ENCODE results near the gene MAP3K14.
"Not testable (repeated sequence)": the region's sequence is repeated elsewhere in the genome, so short reads cannot be mapped to it uniquely, and the experiment has no call there.

The MAP3K14 gene

DNA sequence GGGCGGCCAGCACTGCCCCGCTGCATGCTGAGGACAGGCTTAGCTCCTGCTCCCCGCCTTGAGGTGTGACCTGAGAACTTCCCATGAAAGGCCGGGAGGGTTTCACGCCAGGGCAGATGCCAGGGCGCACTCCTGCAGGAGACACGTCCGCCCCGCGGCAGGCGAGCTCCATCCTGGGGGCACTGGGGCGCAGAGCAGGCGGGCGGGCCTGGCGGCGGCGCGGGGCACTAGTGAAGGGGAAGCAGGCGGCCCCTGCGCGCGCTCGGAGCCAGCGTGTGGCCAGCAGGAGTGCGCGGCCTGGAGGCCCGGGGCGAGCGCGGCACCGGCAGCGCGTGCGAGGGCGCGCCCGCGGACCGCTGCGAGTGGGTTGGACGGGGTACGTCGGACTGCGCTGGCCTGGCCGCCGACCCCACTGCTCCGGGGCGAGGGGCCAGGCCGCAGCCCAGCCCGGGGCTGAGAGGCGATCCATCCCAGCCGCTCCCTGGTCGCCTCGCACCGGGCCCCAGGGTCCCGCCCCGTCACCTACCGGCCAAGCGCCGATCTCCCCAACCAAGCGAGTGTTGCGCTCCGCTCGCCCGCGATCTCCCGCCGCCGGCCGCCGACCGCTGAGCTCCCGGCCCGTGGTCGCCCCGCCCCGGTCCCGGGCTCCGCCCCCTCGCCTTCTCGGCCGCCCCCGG lies at the start of gene MAP3K14:
Gene MAP3K14, minus strand, starts transcription at position 587 of the 677 bp plus-strand sequence. CDS start 26,275 bp downstream, outside the sequence.
- no peak for DNase-seq

DNA sequence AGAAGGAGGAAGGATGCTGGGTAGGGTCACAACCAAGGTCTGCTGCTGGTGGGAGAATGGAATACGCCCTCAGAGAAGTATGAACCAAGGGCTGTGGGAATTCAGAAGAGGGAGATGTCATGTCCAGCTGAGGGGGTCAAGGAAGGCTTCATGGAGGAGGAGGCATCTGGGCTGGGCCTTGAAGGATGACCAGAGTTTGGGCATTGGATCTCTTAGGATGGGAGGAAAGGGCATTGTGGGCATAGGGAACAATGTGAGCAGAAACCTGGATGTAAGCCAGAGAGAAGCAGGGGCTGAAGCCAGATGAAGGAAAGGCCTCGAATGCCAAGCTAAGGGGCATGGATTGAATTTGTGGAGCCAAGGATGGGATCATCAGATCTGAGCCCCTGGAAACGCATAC lies 49.2 kb upstream of the MAP3K14 start:
- no peak for DNase-seq

DNA sequence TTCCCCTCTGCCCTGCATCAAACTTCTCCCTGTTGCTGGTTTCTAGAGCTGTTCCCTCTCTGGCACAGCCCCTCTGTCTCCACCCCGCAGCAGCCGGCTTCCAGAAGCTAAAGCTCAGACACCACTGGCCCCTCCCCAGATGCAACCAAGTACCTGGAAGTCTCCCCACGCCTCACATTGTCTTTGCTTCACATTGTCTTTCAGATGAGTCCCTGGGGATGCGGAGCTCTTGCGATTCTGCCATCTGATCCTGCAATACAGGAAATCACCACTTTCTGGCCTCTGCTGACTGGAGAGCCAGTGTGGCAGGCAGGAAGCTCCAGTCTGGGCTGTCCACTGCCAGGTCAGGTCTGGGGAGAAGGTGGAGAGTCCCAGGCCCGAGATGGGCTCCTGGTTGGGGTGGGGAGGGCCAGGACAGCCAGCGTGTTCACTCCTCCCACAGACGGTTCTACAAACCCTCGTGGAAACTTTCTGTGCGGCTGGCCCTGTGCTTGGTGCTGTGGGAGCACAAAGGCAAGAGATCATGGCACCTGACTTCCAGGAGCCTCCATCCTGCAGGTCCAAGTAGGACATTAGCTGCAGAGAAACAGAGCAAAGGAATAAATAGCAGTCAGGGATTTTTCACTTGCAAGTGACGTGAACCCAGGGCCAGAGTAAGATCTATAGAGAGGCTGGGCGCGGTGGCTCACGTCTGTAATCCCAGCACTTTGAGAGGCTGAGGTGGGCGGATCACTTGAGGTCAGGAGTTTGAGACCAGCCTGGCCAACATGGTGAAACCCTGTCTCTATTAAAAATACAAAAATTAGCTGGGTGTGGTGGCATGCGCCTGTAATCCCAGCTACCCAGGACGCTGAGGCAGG lies 47.9 kb upstream of the MAP3K14 start:
- peak; percentile 88 for DNase-seq

DNA sequence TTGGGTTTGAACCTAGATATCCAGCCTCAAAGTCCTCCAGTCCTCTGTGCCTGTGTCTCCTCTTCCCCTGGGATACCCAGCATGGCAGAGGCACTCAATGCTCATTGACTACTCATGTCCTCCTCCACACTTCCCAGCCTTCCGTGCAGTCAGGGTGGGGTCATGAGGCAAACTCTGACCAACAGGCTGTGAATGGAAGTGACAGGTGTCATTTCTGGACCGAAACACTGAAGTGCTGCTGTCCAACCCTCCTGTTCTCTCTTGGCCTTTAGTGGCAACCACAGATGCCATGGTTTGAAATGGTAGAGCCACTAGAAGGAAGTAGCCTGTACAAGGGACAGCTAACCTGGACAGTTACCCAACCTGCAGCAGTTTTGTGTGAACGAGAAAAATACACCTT lies 46.7 kb upstream of the MAP3K14 start:
- DNase-seq, result no peak

DNA sequence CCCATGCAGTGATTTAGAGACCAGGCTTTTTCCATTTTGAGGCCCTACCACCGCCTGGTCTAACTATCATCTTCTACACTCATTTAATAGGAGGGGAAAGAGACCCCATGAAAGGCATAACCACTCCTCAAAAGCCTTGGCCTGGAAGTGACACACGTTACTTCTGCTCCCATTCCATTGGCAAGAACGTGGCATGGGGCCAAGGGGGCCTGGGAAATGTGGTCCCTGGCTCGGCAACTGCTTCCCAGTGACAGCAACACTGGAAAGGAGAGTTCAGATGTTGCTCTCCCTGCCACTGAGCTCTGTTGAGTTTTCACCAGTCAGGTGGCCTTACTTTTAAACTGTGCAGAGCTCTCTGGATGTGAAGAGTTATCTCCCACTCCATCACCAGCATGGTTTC lies 45.2 kb upstream of the MAP3K14 start:
- DNase-seq, result no peak

DNA sequence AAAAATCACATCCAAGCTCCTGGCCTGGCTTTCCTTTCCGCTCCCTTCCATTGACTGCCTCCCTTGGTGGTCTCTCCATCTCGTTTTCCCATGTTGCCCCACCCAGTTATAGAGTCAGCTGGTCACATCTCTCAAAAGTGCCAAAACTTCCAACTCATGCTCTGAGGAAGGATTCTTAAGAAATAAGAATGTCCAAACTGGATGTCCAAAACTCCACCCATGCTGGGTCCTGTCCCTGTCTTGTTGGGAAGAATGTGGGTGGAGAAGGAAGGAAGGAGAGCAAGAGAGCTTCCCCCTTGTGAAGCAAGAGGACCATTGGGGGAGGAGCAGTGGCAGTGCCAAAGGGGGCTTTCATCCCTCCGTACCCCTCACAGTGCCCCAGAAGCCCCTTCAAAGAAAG lies 44.6 kb upstream of the MAP3K14 start:
- DNase-seq, result no peak

DNA sequence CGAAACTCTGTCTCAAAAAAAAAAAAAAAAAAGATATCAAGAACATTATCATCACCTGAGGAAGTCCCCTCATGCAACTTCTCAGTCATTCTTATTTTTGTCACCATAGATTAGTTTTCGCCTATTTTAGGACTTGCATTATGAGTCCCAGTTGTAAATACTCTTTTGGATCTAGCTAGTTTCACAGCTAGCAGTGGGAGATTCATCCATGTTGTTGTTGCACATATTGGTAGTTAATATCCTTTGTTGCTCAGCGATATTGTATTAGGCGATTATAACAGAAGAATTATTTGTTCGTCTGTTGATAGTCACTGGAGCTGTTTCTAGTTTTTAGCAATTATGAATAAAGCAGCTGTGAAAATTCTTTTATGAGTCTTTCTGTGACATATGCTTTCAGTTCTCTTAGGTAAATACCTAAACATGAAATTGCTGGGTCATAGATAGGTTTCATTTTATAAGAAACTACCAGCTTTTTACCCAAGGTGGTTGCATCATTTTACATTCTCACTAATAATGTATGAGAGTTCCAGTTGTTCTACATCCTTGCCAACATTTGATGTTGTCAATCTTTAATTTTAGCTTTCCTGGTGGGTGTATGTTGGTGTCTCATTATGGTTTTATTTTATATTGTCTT lies 40.7 kb upstream of the MAP3K14 start:
- DNase-seq, result no peak

DNA sequence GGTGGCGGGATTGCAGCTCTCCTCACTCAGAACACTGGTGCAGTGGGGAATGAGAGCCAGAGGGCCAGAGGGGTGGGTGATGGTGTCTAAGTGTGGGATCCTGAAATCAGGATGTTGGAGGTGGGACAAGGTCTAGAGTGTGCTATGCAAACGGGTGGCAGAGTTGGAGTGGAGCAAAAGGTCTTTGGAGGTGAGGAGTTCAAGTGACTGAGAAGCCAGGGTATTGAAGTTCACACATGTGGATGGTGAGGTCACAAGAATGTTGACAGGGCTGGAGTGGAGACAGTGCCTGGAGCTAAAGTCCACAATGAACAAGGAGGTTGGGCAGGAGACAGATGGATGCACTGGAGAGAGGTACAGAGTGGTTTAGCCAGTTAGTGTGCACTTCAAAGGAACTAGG lies 38.3 kb upstream of the MAP3K14 start:
- no peak for DNase-seq

DNA sequence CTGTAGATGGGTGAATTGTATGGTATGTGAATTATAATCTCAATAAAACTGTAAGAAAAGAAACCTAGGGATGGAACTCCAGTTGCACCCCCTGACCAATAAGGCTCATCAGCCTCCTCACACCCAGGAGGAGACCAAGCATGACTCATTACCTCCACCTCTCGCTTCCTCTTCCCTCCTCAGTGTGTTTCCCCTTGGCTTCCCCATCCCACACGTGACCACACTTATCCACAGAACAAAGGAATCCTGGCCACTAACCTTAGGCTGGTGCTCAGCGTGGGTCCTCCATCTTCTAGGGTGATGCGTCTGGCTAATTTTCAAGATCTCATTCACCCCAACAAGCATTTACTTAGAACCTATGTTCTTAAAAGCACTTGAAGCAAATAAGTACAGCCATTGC lies 36.2 kb upstream of the MAP3K14 start:
- no peak for DNase-seq

DNA sequence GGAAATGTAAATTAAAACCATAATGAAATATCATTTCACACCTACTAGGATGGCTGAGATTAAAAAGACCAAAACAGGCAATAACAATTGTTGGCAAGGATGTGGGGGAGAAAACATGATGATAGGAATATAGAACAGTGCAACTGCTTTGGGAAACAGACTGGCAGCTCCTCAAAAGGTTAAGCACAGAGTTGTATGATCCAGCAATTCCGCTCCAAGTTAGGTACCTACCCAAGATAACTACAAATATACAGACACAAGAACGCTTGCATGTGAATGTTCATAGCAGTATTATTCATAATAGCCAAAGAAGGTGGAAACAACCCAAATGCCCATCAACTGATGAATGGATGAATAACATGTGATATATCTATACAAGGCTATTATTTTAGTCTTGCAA lies 35.0 kb upstream of the MAP3K14 start:
- DNase-seq, result no peak

DNA sequence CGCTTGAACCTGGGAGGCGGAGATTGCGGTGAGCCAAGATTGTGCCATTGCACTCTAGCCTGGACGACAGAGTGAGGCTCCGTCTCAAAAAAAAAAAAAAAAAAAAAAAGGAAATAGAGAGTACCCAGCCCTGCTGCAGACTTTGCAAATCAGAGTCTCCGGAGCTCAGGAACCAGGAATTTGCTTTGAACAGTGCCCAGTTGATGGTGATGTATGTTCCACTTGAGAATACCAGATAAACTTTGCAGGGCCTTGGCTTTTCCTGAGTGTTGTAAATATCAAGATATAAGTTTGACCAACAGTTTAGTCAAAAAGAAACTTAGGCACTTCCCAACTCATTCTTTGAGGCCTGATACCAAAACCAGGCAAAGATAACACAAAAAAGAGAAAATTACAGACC lies 30.6 kb upstream of the MAP3K14 start:
- no peak for DNase-seq

DNA sequence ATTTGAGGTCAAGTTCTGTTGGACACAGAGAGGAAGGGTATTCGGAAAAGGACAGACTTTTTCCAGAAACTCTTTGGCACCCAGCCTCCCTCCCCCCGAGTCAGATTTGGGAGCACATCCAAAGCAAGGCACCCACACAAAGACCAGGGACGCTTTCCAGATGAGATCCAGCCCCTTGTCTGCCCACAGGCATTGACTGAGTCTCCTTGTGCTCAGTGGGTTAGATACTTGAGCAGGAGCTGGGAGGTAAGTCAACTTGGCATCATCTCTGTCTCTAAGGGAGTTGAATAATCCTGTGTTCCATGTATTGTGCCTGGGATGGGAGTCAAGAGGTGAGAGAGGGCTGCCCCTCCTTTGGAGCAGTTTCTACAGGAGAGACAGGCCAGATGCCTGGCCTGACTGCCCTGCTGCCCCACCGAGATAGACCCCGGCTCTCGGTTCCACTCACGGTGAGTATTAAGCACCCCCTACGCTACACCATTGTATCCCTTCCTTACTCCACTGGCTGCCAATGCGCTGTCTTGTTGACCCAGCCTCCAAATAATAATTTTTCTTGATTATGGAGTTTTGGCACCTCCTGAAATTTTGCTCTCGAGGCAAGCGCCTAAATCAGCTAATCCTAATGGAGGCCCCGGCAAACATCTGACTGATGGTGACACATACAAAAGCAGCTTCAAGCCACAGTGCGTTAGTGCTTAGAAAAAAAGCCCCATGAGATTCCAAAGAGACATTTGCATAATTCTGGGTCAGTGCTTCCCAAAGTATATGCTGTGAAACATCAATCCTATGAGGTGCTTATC lies 29.6 kb upstream of the MAP3K14 start:
- DNase-seq, result no peak

DNA sequence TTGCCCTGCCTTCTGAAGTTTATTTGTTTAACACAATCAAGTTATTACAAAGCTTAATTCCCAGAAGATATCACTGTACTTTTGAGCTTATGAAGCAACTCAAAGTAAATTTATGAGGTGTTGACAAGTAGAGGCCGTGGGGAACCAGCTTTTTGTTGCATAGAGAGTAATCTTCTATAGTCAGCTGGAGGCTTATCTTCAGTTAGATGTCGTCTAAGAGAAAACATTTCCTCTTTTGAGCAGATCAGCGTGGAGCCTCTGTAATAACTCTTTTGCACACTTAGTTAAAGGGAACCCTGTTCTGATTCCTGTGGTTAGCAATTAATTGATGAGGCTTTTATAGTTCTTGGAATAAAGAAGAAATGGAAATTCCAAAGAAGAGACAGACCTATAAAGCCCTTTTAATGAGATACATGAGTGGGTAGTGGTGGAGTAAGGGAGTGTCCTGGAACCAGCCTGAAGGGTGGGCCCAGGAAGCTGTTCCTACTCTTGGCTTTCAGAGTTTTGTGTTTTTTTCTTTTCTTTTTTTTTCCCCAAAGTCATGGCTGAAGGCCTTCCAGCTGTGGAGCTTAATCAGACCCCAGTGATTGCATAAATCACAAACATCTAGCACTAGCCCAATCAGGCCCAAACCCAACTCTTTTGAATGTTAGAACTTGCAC lies 28.9 kb upstream of the MAP3K14 start:
- DNase-seq, result no peak

DNA sequence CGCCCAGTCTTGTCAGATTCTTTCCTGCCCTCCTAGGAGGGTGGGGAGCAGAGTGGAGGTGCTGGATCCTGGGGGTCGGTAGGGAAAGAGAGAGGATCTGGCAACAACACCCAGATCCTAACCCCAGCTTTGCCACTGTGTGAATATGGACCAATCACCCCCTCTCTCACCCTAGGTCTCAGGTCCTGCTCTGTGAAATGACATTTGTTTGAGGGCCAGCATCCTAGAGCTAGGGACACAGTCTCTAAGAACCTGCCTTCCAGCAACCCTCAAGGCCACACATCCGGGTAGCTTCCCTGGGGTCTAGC lies 28.4 kb upstream of the MAP3K14 start:
- DNase-seq, result no peak

DNA sequence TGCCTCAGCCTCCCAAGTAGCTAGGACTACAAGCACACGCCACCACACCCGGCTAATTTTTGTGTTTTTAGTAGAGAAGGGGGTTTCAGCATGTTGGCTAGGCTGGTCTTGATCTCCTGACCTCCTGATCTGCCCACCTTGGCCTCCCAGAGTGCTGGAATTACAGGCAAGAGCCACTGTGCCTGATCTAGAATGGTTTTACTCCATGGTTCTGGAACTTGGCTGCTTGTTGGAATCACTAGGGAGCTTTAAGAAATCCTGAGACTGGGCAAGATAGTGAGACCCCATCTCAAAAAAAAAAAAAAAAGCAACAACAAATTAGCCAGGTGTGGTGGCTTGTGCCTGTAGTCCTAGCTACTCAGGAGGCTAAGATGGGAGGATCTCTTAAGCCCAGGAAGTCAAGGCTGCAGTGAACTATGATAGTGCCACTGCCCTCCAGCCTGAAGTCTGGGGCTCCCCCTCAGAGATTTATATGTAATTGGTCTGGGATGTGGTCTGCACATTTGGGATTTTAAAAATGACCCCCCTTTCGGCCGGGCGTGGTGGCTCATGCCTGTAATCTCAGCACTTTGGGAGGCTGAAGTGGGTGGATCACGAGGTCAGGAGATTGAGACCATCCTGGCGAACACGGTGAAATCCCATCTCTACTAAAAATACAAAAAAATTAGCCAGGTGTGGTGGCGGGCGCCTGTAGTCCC lies 27.3 kb upstream of the MAP3K14 start:
- DNase-seq, result not testable (repeated sequence)

DNA sequence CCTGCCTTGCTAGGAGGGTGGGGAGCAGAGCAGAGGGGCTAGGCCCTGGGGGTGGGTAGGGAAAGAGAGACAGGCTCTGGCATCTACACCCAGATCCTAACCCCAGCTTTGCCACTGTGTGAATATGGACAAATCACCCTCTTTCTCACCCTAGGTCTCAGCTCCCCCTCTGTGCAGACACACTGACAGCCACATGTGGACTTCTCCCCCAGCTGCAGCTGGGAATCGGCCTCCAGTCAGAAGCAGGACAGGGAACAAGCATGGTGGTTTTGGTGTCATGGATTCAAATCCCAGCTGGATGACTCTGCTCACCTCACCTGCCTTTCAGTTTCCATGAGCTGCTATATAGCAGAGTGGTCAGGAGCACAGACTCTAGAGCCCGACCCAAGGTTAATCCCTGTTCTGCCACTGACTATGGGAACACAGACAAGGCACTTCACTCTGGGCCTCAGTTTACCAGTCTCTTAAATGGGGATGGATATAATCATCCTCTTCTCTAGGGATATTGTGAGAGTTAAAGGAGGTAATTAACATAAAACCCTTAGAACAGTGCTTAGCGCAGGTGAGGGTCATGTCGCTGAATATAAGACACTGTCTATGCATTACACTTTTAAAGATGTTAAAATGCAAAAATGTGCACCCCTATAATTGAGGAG lies 26.2 kb upstream of the MAP3K14 start:
- DNase-seq, result no peak

DNA sequence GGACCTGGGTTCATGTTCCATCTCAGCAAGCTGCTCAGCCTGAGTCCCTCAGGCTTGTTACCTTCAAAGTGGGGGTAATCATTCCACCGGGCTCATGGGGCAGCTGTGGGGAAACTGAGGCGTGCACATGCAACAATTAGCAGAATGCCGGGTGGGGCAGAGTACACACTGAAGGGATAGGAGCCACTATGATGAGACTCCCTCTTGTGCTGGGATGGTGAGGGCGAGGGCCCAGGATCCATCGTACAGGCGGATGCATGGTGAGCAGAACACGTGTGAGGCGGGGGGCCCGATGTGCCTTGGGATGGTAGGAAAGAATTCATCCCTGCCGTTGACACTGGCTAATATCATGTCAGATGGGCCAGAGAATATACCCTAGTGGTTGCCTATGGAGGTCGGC lies 25.5 kb upstream of the MAP3K14 start:
- DNase-seq, result no peak

DNA sequence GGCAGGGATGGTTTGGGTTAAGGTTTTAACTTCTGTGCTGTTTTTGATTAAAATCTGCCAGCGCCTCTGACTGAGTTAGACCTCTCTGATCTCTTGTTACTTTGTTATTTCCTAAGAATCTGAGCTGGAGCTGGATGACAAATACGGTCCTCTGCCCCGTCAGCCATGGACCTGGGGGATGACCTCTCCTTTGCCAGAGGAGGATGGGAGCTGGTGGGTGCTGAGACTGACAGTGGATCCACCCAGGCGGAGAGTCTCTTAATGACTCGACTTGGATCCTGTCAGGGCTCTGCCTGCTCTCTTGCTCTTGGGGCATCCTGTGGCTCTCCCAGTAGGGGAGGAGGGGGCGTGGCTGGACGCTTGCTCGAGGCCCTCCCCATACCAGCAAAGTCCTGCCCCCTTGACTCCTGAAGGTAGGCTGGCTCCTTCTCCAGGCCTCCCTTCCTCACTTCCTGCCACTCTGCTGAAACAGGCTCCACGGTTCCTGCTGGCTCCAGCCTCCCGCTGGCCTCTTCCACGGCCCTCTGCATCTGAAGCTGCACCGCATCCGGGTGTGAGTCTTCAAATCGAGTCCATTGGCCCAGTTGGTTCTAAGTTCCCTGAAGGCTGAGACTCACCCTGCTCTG lies 24.8 kb upstream of the MAP3K14 start:
- no peak for DNase-seq

DNA sequence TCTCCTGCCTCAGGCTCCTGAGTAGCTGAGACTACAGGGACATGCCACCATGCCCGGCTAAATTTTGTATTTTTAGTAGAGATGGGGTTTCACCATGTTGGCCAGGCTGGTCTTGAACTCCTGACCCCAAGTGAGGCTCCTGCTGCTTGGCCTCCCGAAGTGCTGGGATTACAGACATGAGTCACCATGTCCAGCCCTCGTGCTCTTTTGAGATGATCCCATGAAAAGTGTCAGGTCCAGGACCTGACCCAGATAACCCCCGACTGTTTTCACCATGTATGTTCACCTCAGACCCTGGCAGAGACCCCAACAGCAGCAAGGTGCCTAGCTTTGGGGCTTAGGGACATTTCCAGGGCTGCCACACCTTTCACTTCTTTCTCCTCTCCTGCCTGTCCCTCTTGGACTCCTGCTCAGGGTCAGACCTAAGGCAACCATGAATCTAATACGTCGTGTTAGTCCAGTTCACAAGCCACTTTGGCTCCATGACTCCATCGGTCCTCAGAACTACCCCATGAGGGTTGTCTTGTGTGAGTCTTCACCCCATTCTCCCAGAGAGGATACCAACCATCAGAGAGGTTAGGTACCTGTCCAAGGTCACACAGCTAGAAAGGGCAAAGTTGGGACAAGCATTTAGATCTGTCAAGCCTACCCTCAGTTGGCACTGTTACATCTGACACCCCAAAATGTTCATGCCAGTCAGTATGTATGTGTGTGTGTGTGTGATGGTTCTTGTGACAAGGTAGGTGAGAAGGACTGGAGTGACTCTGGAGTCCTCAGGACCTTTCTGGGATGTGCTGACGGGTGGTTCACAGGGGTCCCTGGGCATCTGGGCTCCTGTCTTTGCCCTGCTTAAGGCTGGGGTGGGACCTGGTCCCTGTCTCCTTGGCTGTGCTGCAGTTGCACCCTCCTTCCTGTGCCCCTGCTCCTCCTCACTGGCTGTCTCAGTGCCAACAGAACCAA lies 23.1 kb upstream of the MAP3K14 start:
- no peak for DNase-seq

DNA sequence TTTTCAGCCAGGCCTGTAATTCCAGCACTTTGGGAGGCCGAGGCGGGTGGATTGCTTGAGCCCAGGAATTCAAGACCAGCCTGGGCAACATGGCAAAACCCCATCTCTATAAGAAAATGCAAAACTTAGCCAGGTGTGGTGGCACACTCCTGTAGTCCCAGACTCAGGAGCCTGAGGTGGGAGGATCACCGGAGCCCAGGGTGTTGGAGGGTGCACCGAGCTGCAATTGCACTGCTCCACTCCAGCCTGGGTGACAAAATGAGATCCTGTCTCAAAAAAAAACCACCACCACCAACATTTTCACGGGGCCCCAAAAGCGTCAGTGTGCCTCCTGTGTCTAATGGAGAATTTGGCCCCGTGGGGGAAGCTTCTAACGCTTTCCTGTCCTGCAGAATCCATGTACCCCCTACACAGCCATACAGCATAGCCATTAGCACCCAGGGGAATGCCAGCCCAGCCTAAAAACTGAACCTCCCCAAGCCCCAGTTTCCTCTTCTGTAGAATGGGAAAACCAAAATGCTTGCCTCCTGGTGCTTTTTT lies 22.2 kb upstream of the MAP3K14 start:
- DNase-seq, result no peak

Measured in NCI-H187 treated with DMSO at 0.1 percent for 48 hours (cell line).